LNCaP clone FGC (cell line): ENCODE results near the gene RASEF.

Experiments
- DNase-seq: peaks from one replicate; pipeline ENCODE4 v3.0.0-alpha.2; 2011; ENCODE audit warnings: low read depth
- H3K4me3 ChIP-seq: 2 replicates; pipeline ENCODE4 v1.5.1; 2011; ENCODE audit warnings: mild to moderate bottlenecking, low read depth, low read length, control low read depth
- TF ChIP-seq, protein P1 (sequence below): IDR thresholded peaks from 2 replicates; pipeline ENCODE4 v1.5.1; 2012; ENCODE audit warnings: mild to moderate bottlenecking; ENCODE audit not compliant: control insufficient read depth, insufficient read depth; ENCODE audit errors: extremely low read depth

RASEF gene

GRCh38 chr9:83039303-83039702 is 23.6 kb downstream of the RASEF start:
- no peak for DNase-seq
- TF ChIP-seq, protein P1, sequence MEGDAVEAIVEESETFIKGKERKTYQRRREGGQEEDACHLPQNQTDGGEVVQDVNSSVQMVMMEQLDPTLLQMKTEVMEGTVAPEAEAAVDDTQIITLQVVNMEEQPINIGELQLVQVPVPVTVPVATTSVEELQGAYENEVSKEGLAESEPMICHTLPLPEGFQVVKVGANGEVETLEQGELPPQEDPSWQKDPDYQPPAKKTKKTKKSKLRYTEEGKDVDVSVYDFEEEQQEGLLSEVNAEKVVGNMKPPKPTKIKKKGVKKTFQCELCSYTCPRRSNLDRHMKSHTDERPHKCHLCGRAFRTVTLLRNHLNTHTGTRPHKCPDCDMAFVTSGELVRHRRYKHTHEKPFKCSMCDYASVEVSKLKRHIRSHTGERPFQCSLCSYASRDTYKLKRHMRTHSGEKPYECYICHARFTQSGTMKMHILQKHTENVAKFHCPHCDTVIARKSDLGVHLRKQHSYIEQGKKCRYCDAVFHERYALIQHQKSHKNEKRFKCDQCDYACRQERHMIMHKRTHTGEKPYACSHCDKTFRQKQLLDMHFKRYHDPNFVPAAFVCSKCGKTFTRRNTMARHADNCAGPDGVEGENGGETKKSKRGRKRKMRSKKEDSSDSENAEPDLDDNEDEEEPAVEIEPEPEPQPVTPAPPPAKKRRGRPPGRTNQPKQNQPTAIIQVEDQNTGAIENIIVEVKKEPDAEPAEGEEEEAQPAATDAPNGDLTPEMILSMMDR: no peak
- H3K4me3 ChIP-seq: no peak overlapping the region

DNA sequence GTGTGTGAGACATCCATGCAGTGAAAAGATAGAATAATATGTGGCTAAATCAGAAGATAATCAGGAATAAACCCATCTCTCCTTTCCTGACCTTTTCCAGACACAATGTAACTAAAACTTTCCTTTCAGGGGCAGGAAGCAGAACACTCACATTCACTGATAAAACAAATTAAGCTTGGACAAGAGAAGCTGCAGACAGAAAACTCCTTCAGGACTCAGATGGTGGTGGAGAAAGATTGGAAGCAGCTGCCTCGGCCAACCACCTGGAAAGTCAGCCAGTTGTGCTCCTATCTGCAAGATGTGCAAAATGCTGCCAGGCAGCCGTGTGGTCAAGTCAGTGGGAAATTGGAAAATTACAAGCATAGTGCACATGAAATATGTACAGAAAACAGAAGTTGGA is 26.9 kb downstream of the RASEF start:
- DNase-seq: no peak
- no peak overlapping the region for H3K4me3 ChIP-seq
- TF ChIP-seq, protein P1: no peak

GRCh38 chr9:83035143-83035542 is 27.8 kb downstream of the RASEF start:
- TF ChIP-seq, protein P1: no peak
- no peak for DNase-seq
- no peak overlapping the region for H3K4me3 ChIP-seq

DNA sequence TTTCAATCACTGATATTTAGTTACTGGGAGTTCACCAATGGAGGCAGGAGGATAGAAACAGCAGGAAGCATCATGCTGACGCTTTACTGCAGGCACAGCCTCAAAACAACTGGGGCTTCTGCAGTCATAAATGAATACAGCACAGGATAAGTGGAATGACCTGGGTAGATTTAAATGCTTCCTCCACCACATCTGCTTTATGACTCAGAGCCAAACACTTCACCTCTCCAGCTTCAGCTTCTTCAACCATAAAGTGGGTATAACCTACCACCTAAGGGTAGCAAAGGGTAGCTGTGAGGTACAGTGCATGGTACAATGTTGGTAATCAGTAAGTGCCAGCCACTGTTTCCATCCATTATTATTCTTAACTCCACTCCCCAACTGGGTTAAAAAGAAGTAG is 28.4 kb downstream of the RASEF start:
- DNase-seq: no peak

GRCh38 chr9:83034026-83034425 is 28.9 kb downstream of the RASEF start:
- DNase-seq: no peak
- H3K4me3 ChIP-seq: no peak overlapping the region
- TF ChIP-seq, protein P1: no peak

More for the DNA sequence above, 28.4 kb downstream of the RASEF start:
- TF ChIP-seq, protein P1: no peak
- no peak overlapping the region for H3K4me3 ChIP-seq

DNA sequence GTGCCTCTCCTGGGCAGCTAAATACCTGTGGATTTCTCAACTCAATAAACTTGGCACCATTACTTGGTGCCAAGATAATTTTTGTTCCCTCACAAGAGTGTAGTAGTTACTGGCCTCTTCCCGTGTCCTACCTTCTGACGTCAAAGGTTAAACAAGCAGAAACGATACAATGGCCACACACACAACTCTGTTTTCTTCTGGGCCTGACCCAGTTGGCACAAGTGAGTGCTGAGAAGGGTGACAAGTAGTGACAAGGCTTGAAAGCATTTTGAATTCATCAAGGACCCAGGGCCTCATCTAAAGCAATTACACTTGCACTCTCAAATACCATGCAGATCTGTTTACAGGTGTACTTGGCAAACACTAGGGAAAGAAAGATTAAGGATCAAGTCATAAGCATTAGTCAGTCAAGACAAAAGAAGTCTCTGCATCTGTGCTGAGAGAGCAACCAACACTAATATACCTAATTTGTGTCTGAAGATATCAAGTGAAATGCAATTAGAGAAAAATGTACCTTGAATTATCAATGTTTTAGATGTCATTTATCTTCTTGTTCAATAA is 30.8 kb downstream of the RASEF start:
- no peak for DNase-seq
- TF ChIP-seq, protein P1: no peak
- no peak overlapping the region for H3K4me3 ChIP-seq
